Dedifferentiated amniotic fluid mesenchymal stem cell (primary cell): Measurements from ENCODE around the gene DST.

Experiments
- DNase-seq: peaks from one replicate; pipeline ENCODE4 v3.0.0-alpha.2; 2016; ENCODE audit errors: extremely low spot score

Gene DST

GRCh38 chr6:56480654-56481337 lies 161.9 kb downstream of the DST start:
- no peak for DNase-seq

GRCh38 chr6:56480246-56480645 lies 162.4 kb downstream of the DST start:
- no peak for DNase-seq

- no peak for DNase-seq
These were observed 163.3 kb downstream of the DST start for GRCh38 chr6:56479381-56479780.

GRCh38 chr6:56478202-56478601 lies 164.5 kb downstream of the DST start:
- DNase-seq = no peak

GRCh38 chr6:56477241-56477640 lies 165.4 kb downstream of the DST start:
- no peak for DNase-seq

- no peak for DNase-seq
These were observed 166.8 kb downstream of the DST start for GRCh38 chr6:56475736-56476457.

GRCh38 chr6:56474532-56474931 lies 168.2 kb downstream of the DST start:
- no peak for DNase-seq

GRCh38 chr6:56463443-56463842 lies 179.2 kb downstream of the DST start:
- no peak for DNase-seq

- DNase-seq = no peak
These were observed 183.5 kb downstream of the DST start for GRCh38 chr6:56459030-56459805.

- DNase-seq = no peak
These were observed 184.3 kb downstream of the DST start for GRCh38 chr6:56458324-56458884.

GRCh38 chr6:56456785-56457184 lies 185.9 kb downstream of the DST start:
- no peak for DNase-seq

GRCh38 chr6:56450882-56451739 lies 191.6 kb downstream of the DST start:
- DNase-seq = peak; percentile 58

- no peak for DNase-seq
These were observed 192.3 kb downstream of the DST start for GRCh38 chr6:56450376-56450775.

GRCh38 chr6:56448046-56448445 lies 194.6 kb downstream of the DST start:
- DNase-seq = no peak

- DNase-seq = no peak
These were observed 196.9 kb downstream of the DST start for GRCh38 chr6:56445818-56446217.

GRCh38 chr6:56444855-56445254 lies 197.8 kb downstream of the DST start:
- DNase-seq = no peak

GRCh38 chr6:56440551-56440981 lies 202.1 kb downstream of the DST start:
- DNase-seq = no peak

GRCh38 chr6:56437171-56437900 lies 205.4 kb downstream of the DST start:
- DNase-seq = no peak

- DNase-seq = no peak
These were observed 206.9 kb downstream of the DST start for GRCh38 chr6:56435754-56436153.

- no peak for DNase-seq
These were observed 207.4 kb downstream of the DST start for GRCh38 chr6:56435326-56435725.

- no peak for DNase-seq
These were observed 208.1 kb downstream of the DST start for GRCh38 chr6:56434606-56435005.
